LoVo (cell line): ENCODE results near the gene TCF12.
"Not testable (repeated sequence)": the region's sequence is repeated elsewhere in the genome, so short reads cannot be mapped to it uniquely, and the experiment has no call there.

Experiments used
- DNase-seq: peaks from one replicate; pipeline ENCODE4 v3.0.0-alpha.2; 2016; ENCODE audit warnings: low spot score

TCF12 gene

DNA sequence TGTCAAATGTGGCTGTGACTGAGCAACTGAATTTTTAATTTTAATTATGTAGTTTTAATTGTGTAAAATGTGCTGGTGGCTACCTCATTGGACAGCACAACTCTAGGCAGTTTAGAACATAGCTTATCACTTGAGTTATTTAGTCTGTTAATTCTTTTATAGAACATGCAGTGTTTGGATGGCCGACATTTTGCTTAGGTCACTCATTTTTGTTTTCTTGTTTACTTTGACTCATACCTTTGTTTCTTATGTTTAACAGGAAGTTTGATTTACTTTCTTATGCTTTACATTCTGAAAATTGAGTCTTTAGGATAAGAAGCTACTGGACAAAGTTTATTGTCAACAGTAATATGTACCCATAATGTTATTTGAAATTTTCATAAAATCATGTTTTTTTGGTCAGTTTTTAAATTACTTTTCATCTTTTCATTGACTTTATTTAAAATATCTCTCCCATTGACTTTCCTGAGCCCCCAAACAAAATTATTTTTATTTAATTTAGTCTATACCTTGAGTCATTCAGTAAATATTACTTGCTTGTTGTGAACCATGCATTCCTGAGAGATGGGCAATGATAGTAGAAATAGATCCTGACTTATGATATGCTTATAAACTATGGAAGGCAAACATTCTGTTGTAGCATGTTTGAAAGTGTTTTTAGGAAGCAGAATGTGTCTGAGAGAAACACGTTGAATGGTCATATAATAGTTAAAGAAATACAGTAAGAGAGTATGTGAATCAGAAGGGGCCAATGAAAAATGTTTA is 60.6 kb downstream of the TCF12 start:
- DNase-seq = peak; percentile 40

DNA sequence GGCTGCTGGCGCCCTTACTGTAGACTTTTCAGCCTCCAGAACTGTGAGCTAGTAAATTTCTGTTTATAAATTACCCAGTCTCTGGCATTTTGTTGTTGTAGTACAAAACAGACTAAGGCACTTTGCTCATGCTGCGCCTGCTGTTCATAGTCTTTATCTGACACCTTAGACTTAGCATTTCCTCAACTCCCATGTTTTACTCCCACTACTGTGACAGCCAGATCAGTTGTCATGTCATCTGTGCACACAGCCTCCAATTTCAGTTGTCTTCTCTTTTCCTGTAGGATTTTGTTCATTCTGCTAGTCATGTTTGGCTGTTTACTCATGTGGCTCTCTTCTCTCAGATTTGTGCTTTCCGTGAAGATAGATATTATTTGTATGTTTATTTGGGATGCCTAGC is 62.0 kb downstream of the TCF12 start:
- no peak for DNase-seq

DNA sequence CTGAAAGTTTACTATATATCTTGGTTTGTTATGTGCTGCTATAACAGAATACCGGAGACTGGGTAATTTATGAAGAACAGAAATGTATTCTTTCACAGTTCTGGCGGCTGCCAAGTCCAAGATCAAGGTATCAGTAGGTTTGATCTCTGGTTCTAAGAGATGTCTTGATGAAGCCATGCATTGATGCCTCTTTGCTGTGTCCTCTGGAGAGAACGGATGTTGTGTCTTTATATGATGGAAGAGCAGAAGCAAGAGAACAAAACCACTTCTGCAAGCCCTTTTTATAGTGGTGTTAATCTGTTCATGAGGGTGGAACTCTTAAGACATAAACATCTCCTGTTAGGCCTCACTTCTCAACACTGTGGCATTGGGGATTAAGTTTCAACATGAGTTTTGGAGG is 62.7 kb downstream of the TCF12 start:
- no peak for DNase-seq

DNA sequence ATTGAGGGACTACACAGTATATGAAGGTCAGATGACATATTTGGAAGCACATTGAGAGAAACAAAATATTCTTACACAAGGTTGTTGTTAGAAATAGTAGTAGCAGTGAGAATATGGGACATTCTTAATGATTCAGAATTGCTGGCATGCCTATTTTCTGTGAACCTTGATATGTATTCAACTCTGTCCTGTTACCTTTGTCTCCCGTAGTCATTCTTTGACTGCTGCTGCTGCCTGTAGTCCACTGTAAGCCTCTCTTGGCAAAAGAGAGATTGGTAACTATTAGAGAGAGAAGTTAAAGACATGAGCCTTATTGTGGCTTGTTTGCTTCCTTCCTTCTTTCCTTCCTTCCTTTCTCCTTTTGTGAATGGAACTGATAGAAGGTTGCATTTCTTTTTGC is 64.5 kb downstream of the TCF12 start:
- DNase-seq = no peak

DNA sequence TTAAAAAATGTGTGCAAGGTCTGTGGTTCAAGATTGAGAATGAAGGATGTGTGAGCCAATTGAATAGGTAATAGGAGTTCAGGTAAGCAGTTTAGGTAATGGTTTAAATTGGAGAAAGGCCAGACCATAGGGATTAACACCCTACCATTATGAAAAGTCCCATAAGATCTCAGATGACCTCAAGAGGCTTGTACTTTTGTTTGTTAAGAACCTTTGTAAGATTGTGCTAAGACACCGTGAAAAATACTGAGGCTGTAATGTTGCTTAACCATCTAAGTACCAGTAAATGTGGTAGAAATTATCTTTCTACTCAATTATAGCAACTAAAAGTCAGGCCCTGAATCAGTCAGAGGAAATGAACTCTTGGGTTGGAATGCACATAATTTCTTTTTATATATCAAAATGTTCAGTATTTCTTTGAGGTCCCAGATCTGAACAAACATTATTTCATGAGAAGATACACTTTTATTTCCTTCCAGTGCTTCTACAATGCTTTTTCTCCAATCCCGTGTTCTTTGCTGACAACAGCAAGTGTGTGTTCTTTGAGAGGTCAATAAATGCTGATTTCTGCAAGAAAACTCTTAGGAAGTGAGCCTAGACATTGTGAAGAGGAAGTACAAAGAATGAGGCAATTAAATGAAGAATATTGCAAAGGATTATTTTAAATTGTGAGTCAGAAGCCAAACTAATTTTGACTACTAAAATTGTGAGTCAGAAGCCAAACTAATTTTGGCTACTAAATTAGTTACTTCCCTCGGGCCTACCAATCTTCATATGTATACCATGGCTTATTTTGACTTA is 66.4 kb downstream of the TCF12 start:
- DNase-seq = no peak

DNA sequence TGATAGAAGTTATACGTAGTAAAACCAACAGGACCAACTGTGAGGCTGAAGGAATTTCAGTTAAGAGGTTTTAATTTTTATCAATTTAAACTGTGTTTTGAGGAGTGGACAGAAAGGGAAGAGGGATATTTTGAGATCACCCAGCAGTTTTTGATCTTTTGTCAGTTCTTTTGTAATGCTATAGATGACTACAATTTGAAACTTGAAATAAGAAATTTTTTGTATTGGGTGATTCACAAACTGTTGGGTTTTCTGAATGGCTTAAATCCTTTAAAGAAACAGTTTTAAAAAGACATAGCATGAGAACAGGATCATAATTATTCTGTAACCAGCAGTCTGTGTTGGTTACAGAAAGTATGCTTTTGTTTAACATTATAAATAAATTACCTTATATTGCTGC is 67.4 kb downstream of the TCF12 start:
- no peak for DNase-seq

DNA sequence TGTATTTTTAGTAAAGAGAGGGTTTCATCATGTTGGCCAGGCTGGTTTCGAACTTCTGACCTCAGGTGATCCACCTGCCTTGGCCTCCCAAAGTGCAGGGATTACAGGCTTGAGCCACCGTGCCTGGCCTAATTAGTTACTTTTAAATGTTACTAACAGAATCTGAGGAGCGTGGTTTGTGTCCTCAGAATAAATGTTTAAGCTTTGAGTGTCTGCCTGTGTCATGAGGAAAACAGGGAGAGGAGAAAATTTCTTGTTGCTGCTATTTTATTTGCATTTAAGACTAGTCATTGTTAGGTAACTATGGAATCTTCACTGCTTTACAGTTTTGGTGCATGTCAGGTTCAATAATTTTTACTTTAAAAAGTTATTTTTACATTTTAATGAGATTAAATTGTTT is 68.8 kb downstream of the TCF12 start:
- DNase-seq = no peak

DNA sequence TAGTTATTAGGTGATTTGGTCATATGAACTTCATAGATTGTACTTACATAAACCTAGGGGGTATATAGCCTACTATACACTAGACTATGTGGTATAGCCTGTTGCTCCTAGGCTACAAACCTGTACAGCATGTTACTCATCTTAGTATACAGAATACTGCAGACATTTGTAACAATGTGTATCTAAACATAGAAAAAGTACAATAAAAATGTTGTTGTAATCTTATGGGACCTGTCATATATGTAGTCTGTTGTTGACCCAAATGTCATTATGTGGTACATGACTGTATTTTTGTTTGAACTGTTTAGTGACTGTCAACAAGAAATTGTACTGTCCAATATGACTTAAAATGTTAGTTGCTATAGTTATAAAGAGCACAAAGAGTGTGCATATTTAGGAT is 69.8 kb downstream of the TCF12 start:
- DNase-seq = no peak

DNA sequence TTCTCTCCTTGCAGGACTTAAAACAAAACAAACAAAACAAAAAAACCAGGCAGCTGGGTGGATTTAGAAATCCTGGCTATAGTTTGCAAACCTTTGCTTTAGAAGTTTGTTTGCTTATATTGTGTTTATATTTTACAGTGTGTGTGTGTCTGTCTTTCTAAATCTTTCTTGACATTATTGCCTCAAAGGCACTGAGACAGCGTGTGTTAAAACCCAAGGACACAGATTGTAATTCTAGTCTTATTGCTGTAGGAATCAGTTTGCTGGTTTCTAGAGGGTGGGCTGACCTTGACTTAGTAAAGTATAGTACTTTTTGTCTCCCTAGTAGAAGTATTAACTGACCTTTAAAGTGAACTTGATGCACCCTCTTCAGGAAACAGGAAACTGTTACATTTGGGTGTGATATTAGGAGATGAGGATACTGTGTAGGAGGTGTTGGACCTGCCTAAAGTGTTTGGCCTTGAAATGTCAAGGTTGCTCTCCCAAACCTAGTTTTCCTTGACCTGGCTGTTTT is 71.0 kb downstream of the TCF12 start:
- DNase-seq = no peak

DNA sequence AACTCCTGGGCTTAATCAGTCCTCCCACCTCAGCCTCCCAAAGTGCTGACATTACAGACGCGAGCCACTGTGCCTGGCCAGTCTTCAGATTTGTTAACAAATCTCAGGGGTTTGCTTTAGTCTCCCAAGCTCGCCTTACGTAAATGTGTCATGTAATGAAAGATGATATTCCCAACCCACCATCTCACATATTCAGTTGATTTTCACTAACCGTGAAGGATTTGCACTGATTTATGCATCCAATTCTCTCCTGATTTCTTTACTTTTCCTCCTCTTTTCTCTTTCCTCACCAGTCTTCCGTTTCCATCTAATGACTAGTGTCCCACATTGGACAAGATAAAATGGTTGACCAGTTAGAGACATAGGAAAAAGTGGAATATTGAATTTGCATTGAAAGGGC is 72.6 kb downstream of the TCF12 start:
- DNase-seq = no peak

DNA sequence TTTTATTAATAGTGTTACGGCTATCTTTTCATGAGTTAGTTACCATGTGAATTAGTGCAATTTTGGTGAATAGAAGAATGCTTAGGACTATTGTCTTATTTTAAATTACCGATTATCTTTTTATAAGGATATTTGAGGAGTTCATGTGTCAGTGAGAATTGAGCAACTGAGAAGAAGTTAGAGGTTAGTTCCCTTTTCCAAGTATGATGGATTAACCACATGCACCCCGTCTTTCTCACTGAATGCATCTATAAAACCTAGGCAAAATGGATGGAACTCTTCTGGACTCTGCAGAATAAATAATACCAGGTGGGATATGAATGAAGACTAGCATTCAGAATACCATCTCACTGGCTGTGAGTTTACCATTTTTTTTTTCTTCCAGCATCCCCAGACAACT is 74.3 kb downstream of the TCF12 start:
- no peak for DNase-seq

DNA sequence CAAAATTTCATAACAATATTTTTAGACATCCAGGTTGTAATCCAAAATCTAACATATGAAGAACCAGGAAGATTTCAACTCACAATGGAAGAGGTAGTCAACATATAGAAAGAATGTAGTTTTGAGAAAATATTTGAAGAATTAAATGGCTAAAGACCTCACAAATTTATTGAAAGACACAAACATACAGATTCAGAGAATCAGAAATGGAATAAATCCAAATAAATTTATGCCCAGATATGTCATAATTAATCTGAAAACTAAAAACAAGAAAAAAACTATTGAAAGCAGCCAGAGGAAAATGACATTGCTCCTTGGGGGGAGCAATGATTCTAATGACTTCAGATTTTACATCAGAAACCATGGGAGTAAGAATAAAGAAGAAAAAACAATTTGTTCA is 75.8 kb downstream of the TCF12 start:
- no peak for DNase-seq

DNA sequence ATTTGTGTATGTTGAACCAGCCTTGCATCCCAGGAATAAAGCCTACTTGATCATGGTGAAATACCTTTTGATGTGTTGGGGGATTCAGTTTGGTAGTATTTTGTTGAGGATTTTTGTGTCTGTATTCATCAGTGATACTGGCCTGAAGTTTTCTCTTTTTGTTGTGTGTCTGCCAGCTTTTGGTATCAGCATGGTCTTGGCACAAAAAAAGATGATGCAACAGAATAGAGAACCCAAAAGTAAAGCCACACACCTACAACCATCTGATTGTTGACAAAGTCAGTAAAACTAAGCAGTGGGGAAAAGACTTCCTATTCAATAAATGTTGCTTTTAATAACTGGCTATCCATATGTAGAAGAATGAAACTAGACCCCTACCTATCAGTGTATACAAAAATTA is 77.6 kb downstream of the TCF12 start:
- DNase-seq = no peak

DNA sequence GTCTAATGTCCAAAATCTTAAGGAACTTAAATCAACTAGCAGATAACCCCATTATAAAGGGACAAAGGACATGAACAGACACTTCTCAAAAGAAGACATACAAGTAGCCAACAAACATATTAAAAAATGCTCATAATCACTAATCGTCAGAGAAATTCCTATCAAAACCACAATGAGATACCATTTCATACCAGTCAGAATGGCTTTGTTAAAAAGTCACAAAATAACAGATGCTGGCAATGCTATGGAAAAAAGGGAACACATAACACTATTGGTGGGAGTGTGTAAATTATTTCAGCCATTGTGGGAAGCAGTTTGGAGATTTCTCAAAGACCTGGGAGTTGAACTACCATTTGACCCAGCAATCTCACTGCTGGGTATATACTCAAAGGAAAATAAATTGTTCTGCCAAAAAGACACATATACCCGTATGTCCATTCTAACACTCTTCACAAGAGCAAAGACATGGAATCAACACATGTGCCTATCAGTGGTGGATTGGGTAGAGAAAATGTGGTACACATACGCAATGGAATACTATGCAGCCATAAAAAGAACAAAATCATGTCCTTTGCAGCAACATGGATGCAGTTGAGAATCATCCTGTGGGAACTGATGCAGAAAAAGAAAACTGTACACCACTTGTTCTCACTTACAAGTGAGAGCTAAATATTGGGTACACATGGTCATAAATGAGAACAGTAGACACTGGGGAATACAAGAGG is 78.5 kb downstream of the TCF12 start:
- no peak for DNase-seq

DNA sequence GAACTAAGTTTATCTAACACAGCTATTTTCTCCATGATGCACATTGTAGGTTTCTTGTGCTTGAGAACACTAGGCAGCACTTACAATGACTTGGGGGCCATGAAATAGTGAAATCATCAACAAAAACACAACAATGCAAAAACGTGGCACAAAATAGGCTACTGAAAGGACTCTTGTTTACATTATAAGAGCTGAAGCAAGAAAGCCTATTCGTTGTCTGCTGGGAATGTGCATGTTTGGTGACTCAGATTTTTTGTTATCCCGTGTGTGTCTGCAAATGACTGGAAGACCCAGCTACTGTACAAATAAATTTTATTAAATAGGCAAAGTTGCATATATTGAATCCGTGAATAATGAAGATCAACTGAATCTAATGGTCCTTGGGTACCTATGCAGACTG is 85.0 kb downstream of the TCF12 start:
- DNase-seq = no peak

DNA sequence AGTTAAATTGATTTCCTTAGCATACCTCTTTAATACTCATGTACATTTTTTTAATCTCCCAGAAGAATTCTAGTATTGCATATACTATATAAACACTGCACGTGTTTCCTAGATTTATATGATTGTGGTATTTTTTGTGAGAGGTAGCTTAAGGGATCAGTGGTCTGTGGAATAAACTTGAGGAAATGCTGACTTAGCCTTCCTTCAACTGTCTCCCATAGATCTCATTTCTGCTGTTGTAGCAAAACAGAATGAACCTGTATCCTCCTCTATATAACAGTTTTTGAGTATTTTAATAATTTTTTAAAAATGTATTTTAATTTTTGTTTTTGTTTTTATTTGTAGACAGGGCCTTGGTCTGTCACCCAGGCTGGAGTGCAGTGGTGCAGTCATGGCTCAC is 86.8 kb downstream of the TCF12 start:
- no peak for DNase-seq

DNA sequence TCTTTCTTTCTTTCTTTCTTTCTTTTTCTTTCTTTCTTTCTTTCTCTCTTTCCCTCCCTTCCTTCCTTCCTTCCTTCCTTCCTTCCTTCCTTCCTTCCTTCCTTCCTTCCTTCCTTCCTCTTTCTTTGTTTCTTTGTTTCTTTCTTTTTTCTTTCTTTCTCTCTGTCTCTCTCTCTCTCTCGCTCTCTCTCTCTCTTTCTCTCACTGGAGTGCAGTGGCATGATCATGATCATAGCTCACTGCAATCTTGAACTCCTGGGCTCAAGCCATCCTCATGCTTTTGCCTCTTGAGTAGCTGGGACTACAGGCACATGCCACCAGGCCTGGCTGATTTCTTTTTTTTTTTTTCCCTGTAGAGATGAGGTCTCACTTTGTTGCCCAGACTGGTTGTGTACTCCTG is 89.4 kb downstream of the TCF12 start:
- DNase-seq = not testable (repeated sequence)

DNA sequence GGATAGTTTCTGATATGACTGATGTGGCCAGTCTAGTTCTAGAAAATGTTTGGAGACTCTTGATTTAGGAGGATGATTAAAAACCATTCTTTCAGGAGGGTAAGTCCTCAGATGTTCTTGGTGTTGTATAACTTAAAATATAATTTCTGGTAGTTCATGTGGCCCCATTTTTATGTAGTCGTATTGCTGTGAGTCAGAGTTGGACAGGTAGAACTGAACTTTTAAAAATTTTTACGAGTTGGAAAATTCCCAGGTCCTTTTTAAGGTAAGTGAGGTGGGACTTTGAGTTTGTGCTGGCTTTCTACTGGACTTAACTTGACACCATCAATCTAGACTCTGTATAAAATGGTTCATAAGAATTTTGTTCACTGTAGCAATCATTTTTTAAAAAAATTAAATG is 92.3 kb downstream of the TCF12 start:
- no peak for DNase-seq

DNA sequence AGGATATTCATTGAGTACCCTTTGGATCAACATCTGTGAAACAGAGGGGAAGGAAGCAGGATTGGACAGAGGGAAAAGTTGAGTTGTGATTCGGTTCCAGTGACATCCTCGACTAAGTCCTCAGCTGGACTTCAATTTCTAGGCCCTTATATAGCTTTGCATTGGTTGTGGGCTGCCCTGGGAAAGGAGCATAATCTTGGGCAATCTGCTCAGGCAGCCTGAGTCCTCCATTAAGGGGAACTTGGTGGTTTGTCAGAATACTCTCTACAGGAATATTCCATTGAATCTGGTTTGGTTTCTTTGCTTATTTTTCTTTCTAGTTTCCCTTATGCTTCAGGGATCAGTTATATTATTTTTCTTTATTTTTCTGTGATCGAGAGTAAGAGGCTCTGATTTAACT is 94.1 kb downstream of the TCF12 start:
- no peak for DNase-seq

DNA sequence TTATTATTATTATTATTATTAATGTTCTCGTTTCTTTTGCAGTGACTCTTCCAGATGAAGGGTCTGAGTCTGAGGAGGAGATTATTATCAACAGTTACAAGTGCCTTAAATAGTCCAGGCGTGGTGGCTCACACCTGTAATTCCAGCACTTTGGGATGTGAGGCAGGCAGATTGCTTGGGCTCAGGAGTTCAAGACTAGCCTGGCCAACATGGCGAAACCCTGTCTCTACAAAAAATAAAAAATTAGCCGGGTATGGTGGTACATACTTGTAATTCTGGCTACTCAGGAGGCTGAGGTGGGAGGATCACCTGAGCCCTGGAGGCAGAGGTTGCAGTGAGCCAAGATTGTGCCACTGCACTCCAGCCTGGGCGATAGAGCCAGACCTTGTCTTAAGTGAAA is 96.5 kb downstream of the TCF12 start:
- DNase-seq = not testable (repeated sequence)

DNA sequence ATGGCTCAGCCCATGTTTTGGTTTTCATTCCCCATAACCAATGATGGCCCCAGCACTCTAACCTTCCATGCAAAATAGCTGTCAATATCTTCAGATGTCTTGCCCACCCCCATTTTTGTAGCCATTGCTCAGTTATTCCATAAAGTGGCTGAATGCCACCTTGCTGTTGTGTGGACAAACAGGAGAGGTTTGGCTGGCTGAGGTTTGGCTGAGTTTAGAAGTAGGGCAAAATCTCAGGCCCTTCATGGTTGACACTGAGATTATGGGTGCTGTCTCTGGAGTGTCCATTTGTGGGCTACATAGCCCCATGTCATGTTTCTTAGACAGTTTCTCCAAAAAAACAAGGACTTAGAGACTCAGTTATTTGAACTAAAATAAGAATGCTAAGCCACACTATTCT is 96.9 kb downstream of the TCF12 start:
- no peak for DNase-seq

DNA sequence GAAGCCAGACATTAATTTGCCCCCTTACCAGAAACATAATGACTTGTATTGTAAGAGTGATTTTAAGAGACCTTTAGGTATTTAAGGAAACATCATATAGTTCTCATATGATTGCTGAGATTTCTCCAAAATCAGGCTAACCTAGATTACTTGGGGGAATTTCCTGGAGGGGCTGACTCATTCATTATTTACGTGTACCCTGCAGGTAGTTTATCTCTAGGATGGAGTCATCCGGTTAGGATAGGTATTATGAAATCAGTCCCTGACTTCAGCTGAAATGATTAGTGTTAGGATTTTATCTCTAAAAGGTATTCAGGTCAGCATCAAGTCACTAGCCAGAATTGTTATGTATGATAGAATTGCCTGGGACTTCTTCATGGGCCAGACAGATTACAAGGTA is 97.5 kb downstream of the TCF12 start:
- DNase-seq = peak; percentile 30

DNA sequence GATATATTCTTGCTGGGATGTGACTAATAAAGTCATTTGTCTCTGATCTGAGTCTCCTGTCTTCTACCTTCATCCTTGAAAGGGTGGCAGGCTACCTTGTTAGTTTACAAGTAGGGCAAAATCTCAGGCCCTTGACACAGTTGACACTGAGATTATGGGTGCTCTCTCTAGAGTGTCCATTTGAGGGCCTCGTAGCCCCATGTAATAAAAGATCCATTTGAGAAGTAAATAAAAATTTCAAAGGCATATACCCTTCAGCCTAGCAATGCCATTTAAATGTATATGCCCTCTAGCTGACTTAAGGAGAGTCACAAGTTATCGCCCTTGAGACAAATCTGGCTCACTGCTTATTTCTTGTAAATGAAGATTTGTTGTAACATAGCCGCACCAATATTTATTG is 98.6 kb downstream of the TCF12 start:
- DNase-seq = no peak
